Karpas-422 (cell line): ENCODE data around the gene TXNL4A. TPM values are rescaled to one million over a fixed set of nuclear protein-coding genes. Genes with fewer than 3 reads are reported as not detected.
"Not testable (repeated sequence)": the region's sequence is repeated elsewhere in the genome, so short reads cannot be mapped to it uniquely, and the experiment has no call there.

Experiments
- DNase-seq: peaks from one replicate; pipeline ENCODE4 v3.0.0-alpha.2; 2015
- H2AFZ ChIP-seq: fragments of 200-600 bp; sonication (generic); 2 replicates; pipeline ENCODE4 v1.6.1; 2014; ENCODE audit warnings: antibody characterized with exemption, low read length, mixed read lengths
- H3K27ac ChIP-seq: fragments of 200-600 bp; sonication (generic); 2 replicates; pipeline ENCODE4 v1.5.1; 2014; ENCODE audit warnings: mild to moderate bottlenecking, low read length, moderate library complexity
- H3K27me3 ChIP-seq: fragments of 200-600 bp; sonication (generic); 2 replicates; pipeline ENCODE4 v1.6.1; 2014; ENCODE audit warnings: low read length, mixed read lengths
- H3K36me3 ChIP-seq: fragments of 200-600 bp; sonication (generic); 2 replicates; pipeline ENCODE4 v1.6.1; 2014; ENCODE audit warnings: low read length, mixed read lengths; ENCODE audit not compliant: insufficient read depth
- H3K4me1 ChIP-seq: fragments of 200-600 bp; sonication (generic); 2 replicates; pipeline ENCODE4 v1.6.1; 2014; ENCODE audit warnings: mild to moderate bottlenecking, low read length, mixed read lengths
- H3K4me2 ChIP-seq: fragments of 200-600 bp; sonication (generic); 2 replicates; pipeline ENCODE4 v1.6.1; 2014; ENCODE audit warnings: low read length, low read depth, mild to moderate bottlenecking; ENCODE audit not compliant: poor library complexity, severe bottlenecking
- H3K4me3 ChIP-seq: fragments of 200-600 bp; sonication (generic); 2 replicates; pipeline ENCODE4 v1.5.1; 2014; ENCODE audit warnings: mild to moderate bottlenecking, antibody characterized with exemption, low read length, mixed read lengths
- H3K79me2 ChIP-seq: fragments of 200-600 bp; sonication (generic); 2 replicates; pipeline ENCODE4 v1.6.1; 2014; ENCODE audit warnings: mild to moderate bottlenecking, low read length, mixed read lengths
- H3K9ac ChIP-seq: fragments of 200-600 bp; sonication (generic); 2 replicates; pipeline ENCODE4 v1.6.0; 2014; ENCODE audit warnings: low read length
- H3K9me2 ChIP-seq: fragments of 200-600 bp; sonication (generic), shearing (Covaris generic); replicated peaks from 2 replicates; pipeline ENCODE4 v1.6.0; 2014; ENCODE audit warnings: mild to moderate bottlenecking, low read length, moderate library complexity; ENCODE audit not compliant: insufficient read depth
- H3K9me3 ChIP-seq: fragments of 300-700, 200-600 bp; sonication (generic); 2 replicates; pipeline ENCODE4 v1.6.1; 2014; ENCODE audit warnings: low read length, mixed read lengths
- H4K20me1 ChIP-seq: fragments of 200-600 bp; sonication (generic); 2 replicates; pipeline ENCODE4 v1.6.1; 2014; ENCODE audit warnings: mild to moderate bottlenecking, antibody characterized with exemption, low read length, low read depth; ENCODE audit not compliant: insufficient read depth
- total RNA-seq: library from RNA; depleted of rRNA; stranded (reverse); fragments of >200 nt; shearing (Covaris generic); gene quantifications from 2 replicates; pipeline ENCODE4 v1.2.3, GENCODE V29; 2014; ENCODE audit warnings: low replicate concordance

TXNL4A gene
- total RNA-seq, 1 experiment from 2014 or later = 186 TPM

DNA sequence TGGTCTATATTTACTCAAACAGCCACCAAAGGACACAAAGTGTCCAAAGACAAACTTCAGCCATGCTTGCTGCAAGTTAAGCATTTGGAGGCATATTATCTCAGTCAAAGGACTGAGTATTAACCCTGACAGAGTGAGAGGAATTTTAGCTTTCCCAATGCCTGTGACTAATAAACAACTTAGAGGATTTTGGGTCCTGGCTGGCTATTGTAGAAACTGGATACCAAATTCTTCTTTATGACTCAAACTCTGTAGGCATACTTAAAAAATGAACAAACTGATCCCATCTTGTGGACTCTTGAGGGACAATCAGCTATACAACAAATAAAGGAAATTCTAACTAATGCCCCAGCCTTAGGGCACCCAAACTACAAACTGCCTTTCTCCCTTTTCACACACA is 39.4 kb upstream of the TXNL4A start:
- not testable (repeated sequence) for H3K4me3 ChIP-seq, H3K27me3 ChIP-seq, DNase-seq, H3K27ac ChIP-seq, H4K20me1 ChIP-seq, H2AFZ ChIP-seq, H3K4me1 ChIP-seq, H3K9me2 ChIP-seq, H3K79me2 ChIP-seq, H3K9ac ChIP-seq, H3K36me3 ChIP-seq, H3K4me2 ChIP-seq
- H3K9me3 ChIP-seq = peaks cover 42% of the 10 kb centered on the region

DNA sequence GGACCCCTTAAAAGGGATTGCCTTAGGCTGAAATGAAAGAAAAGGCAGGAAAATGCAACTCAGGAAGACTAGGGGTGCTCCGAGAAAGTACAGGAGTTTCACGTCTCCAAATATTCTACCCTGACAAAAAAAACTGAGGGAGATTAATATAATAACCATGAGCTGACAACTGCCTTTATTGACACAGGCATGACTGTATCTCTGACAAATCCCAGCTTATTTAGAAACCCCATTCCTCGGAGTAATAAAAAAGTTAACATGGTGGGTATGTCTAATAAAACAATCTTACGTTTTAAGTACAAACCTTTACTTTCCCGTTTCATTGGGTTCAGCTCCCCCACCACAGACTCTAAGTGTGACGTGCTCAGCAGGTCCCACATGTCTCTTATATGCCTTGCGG is 38.0 kb upstream of the TXNL4A start:
- no peak overlapping the region for H3K27ac ChIP-seq
- H3K9me3 ChIP-seq = peaks cover 55% of the 10 kb centered on the region
- no peaks in the 10 kb centered on the region for H3K79me2 ChIP-seq
- DNase-seq = no peak
- H3K4me2 ChIP-seq = no peak overlapping the region
- H3K9me2 ChIP-seq = no peaks in the 10 kb centered on the region
- no peaks in the 10 kb centered on the region for H3K4me1 ChIP-seq
- no peaks in the 10 kb centered on the region for H4K20me1 ChIP-seq
- no peak overlapping the region for H3K4me3 ChIP-seq
- H2AFZ ChIP-seq = no peak overlapping the region
- no peak overlapping the region for H3K9ac ChIP-seq
- no peaks in the 10 kb centered on the region for H3K36me3 ChIP-seq
- H3K27me3 ChIP-seq = no peaks in the 10 kb centered on the region; the same call in 1 of the 2 replicates

GRCh38 chr18:80023173-80023572 is 34.8 kb upstream of the TXNL4A start:
- H3K9ac ChIP-seq = no peak overlapping the region
- H3K9me3 ChIP-seq = peaks cover 78% of the 10 kb centered on the region
- H2AFZ ChIP-seq = no peak overlapping the region
- peak; percentile 79 for DNase-seq
- H4K20me1 ChIP-seq = no peaks in the 10 kb centered on the region
- no peak overlapping the region for H3K4me2 ChIP-seq
- H3K9me2 ChIP-seq = no peaks in the 10 kb centered on the region
- no peaks in the 10 kb centered on the region for H3K79me2 ChIP-seq
- H3K27me3 ChIP-seq = no peaks in the 10 kb centered on the region; the same call in 1 of the 2 replicates
- no peak overlapping the region for H3K27ac ChIP-seq
- no peaks in the 10 kb centered on the region for H3K36me3 ChIP-seq
- H3K4me3 ChIP-seq = no peak overlapping the region
- no peaks in the 10 kb centered on the region for H3K4me1 ChIP-seq

GRCh38 chr18:80022613-80023012 is 34.2 kb upstream of the TXNL4A start:
- H3K9ac ChIP-seq = no peak overlapping the region
- H3K4me2 ChIP-seq = no peak overlapping the region
- no peaks in the 10 kb centered on the region; the same call in 1 of the 2 replicates for H3K27me3 ChIP-seq
- no peak overlapping the region for H2AFZ ChIP-seq
- no peaks in the 10 kb centered on the region for H4K20me1 ChIP-seq
- no peak overlapping the region; the same call in 1 of the 2 replicates for H3K4me3 ChIP-seq
- peaks cover 78% of the 10 kb centered on the region for H3K9me3 ChIP-seq
- H3K4me1 ChIP-seq = no peaks in the 10 kb centered on the region
- peak; percentile 70 for DNase-seq
- no peaks in the 10 kb centered on the region for H3K36me3 ChIP-seq
- H3K27ac ChIP-seq = no peak overlapping the region
- H3K9me2 ChIP-seq = no peaks in the 10 kb centered on the region
- H3K79me2 ChIP-seq = no peaks in the 10 kb centered on the region

DNA sequence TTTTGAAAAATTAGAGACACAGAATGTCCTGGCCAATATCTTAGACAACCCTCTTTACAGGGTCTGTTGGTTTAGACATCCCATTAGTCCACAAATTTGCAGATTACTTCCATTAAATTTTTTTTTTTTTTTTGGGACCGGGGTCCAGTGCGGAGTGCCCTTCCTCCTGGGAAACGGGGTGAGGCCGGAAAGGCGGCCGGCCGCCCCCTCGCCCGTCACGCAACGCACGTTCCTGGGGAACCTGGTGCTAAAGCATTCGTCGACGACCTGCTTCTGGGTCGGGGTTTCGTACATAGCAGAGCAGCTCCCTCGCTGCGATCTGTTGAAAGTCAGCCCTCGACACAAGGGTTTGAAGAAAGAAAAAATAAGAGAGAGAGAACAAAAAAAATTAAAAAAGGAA is 24.4 kb upstream of the TXNL4A start:
- no peak overlapping the region for H3K4me3 ChIP-seq
- no peaks in the 10 kb centered on the region for H3K27me3 ChIP-seq
- H3K36me3 ChIP-seq = no peaks in the 10 kb centered on the region
- DNase-seq = no peak
- H3K4me1 ChIP-seq = peaks cover 8% of the 10 kb centered on the region
- H2AFZ ChIP-seq = no peak overlapping the region
- H3K4me2 ChIP-seq = no peak overlapping the region
- H4K20me1 ChIP-seq = no peaks in the 10 kb centered on the region
- H3K27ac ChIP-seq = no peak overlapping the region
- no peaks in the 10 kb centered on the region for H3K79me2 ChIP-seq
- H3K9me3 ChIP-seq = peaks cover 8% of the 10 kb centered on the region; the same call in 1 of the 2 replicates
- no peaks in the 10 kb centered on the region for H3K9me2 ChIP-seq
- H3K9ac ChIP-seq = no peak overlapping the region

GRCh38 chr18:80011496-80012137 is 23.3 kb upstream of the TXNL4A start:
- H3K27ac ChIP-seq, H2AFZ ChIP-seq, H3K9me3 ChIP-seq, H4K20me1 ChIP-seq, H3K4me2 ChIP-seq, H3K9me2 ChIP-seq, H3K4me3 ChIP-seq, H3K79me2 ChIP-seq, DNase-seq, H3K36me3 ChIP-seq, H3K4me1 ChIP-seq, H3K27me3 ChIP-seq, H3K9ac ChIP-seq: not testable (repeated sequence)

- Histone ChIP-seq H3K79me2 (no peaks in the 10 kb centered on the region), H3K9me2 (no peaks in the 10 kb centered on the region), H3K4me3 (no peak overlapping the region), H2AFZ (no peak overlapping the region), H3K4me2 (no peak overlapping the region), H3K27me3 (no peaks in the 10 kb centered on the region), H3K4me1 (peaks cover 8% of the 10 kb centered on the region), H4K20me1 (no peaks in the 10 kb centered on the region), H3K9me3 (peaks cover 8% of the 10 kb centered on the region; the same call in 1 of the 2 replicates), H3K36me3 (no peaks in the 10 kb centered on the region), H3K9ac (no peak overlapping the region), H3K27ac (no peak overlapping the region)
- DNase-seq = no peak
These were observed 22.2 kb upstream of the TXNL4A start for GRCh38 chr18:80010551-80010906.

- no peaks in the 10 kb centered on the region; the same call in 1 of the 2 replicates for H3K27me3 ChIP-seq
- H3K79me2 ChIP-seq = no peaks in the 10 kb centered on the region
- peaks cover 8% of the 10 kb centered on the region; the same call in 1 of the 2 replicates for H3K9me3 ChIP-seq
- H3K4me1 ChIP-seq = peaks cover 11% of the 10 kb centered on the region
- H3K9ac ChIP-seq = no peak overlapping the region
- H2AFZ ChIP-seq = no peak overlapping the region
- H3K9me2 ChIP-seq = no peaks in the 10 kb centered on the region
- H3K36me3 ChIP-seq = no peaks in the 10 kb centered on the region
- no peak overlapping the region for H3K4me3 ChIP-seq
- DNase-seq = no peak
- no peak overlapping the region for H3K27ac ChIP-seq
- no peak overlapping the region for H3K4me2 ChIP-seq
- H4K20me1 ChIP-seq = no peaks in the 10 kb centered on the region
These were observed 21.5 kb upstream of the TXNL4A start for GRCh38 chr18:80009661-80010550.
